Urinary bladder (tissue), 4 donors: ENCODE measurements around the gene OR7A5. TPM values are rescaled to one million over a fixed set of nuclear protein-coding genes. Genes with fewer than 3 reads are reported as not detected.

ENCODE experiments used
- DNase-seq: peaks from one replicate; pipeline ENCODE4 v3.0.0-alpha.2; 2015; ENCODE audit errors: extremely low spot score
- H3K27ac ChIP-seq: one replicate; pipeline ENCODE4 v1.5.1; 2013; ENCODE audit warnings: low read depth, mild to moderate bottlenecking, moderate library complexity
- H3K36me3 ChIP-seq: one replicate; pipeline ENCODE4 v1.6.1; 2013; ENCODE audit warnings: mild to moderate bottlenecking, moderate library complexity; ENCODE audit not compliant: insufficient read depth
- H3K4me1 ChIP-seq: one replicate; pipeline ENCODE4 v1.6.1; 2013; ENCODE audit warnings: mild to moderate bottlenecking, moderate library complexity; ENCODE audit not compliant: insufficient read depth
- H3K4me3 ChIP-seq: one replicate; pipeline ENCODE4 v1.5.1; 2013; ENCODE audit warnings: low read depth, low read length
- WGBS: extraction: QIAGEN DNeasy Blood & Tissue Kit; methylation state at CpG from one replicate; pipeline ENCODE4 v1.1.7; 2013; 5-methylcytosine and 5-hydroxymethylcytosine counted together
- polyA plus RNA-seq: library from polyadenylated mRNA; stranded (reverse); fragments of 200-250 nt; gene quantifications from one replicate; pipeline ENCODE4 v1.2.3, GENCODE V29; 2013
- total RNA-seq: library from RNA; depleted of rRNA; stranded (reverse); fragments of >200 nt; gene quantifications from one replicate; pipeline ENCODE4 v1.2.3, GENCODE V29; 2014
- donor health status: healthy with polysubstance abuse.
- donor health status: healthy.

The OR7A5 gene
- total RNA-seq (not detected), polyA plus RNA-seq (not detected)

DNA sequence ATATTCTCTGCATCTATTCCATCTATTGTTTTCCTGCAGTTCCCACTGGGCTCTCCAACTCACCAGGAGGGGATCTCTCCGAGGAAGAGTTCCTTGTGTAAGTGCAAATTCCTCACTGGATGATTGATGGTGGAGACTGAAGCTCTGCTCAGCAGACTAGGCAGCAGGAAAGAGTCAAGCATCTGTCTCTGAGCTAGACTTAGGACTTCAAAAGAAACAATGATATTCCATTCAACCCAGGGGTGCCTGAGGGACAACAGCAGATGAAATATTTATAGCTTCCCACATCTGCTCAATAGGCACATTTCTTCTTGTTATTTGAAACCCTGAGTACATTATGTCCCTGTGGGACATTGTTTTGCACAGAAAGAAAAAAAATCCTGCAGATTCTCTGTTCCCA is at the start of gene OR7A5, which contains the start of gene OR7C1:
Gene OR7A5 (minus strand): TSS at position 175 of the 400 bp plus-strand sequence. CDS start 6,944 bp downstream, outside the sequence.
Gene OR7C1 (minus strand): TSS at position 175 of the 400 bp plus-strand sequence. CDS start 35,049 bp downstream, outside the sequence.
- no peak within 1 kb of the TSS for H3K4me3 ChIP-seq
- H3K36me3 ChIP-seq = no peaks in the 10 kb centered on the region
- H3K4me1 ChIP-seq = no peaks in the 10 kb centered on the region
- DNase-seq = no peak
- WGBS = 8% methylated on average over 1 of the region's 1 CpG
- no peak within 1 kb of the TSS for H3K27ac ChIP-seq

DNA sequence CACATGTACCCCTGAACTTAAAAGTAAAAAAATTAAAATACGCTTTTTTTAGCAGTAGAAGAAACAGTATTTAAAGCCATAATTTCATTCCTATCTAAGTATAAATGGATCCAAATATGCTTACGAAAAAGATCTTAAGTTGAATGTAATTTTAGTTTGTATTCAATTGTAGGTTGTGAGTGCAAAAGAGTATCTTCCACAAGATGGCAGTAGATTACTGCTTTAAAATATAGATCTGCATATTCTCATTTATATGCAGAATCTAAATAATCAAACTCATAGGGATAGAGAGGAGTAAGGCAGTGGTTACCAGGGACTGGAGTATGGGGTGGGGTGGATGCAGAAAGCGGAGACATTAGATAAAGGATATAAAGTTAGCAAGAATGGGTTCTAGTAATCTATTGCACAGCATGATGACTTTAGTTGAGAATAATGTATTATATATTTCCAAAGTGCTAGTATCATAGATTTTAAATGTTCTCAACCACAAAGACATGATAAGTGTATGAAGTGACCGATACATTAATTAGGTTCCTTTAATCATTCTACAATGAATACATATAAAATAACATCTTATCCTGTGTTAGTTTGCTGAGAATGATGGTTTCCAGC is 36.7 kb upstream of the OR7A5 start:
- no peaks in the 10 kb centered on the region for H3K36me3 ChIP-seq
- H3K27ac ChIP-seq = no peak overlapping the region
- H3K4me3 ChIP-seq = no peak overlapping the region
- no peak for DNase-seq
- H3K4me1 ChIP-seq = no peaks in the 10 kb centered on the region
- 76% methylated on average over 4 of the region's 4 CpGs for WGBS

DNA sequence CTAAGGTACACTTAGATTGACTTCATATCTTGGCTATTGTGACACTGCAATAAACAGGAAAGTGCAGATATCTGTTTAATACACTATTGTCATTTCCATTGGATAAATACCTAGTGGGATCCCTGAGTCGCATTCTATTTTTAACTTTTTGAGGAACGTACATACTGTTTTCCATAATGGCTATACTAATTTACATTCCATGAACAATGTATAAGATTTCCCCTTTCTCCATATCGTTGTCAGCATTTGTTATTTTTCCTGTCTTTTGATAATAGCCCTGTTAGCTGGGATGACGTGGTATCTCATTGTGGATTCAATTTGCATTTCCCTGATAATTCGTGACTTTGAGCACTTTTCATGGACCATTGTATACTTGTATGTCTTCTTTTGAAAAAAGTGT is 33.5 kb upstream of the OR7A5 start:
- no peaks in the 10 kb centered on the region for H3K4me1 ChIP-seq
- H3K36me3 ChIP-seq = no peaks in the 10 kb centered on the region
- H3K27ac ChIP-seq = no peak overlapping the region
- no peak overlapping the region for H3K4me3 ChIP-seq
- WGBS = 75% methylated on average over 5 of the region's 5 CpGs
- DNase-seq = no peak

DNA sequence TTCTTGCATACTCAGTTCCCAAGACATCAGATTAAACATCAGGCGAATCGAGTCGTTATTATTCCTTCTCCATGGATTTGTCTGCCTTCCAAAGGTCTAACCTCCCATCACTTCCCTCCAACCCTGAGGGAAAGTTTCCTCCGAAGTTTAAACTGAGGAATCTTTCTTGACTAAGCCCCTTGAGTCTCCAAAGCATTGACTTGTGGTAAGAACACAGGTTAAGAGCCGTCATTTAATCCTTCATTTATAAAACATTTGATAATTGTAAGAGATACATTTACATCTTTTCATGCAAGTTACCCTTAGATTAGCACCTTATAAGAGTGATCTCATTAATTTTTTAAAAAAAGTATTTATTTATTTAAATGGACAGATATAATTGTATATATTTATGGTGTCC is 13.8 kb upstream of the OR7A5 start, which contains the start of gene OR7A10:
Gene OR7A10 (minus strand): TSS at position 101 of the 400 bp plus-strand sequence. CDS start 7,045 bp downstream, outside the sequence.
- Histone ChIP-seq H3K4me1 (no peaks in the 10 kb centered on the region), H3K27ac (no peak within 1 kb of the TSS), H3K36me3 (no peaks in the 10 kb centered on the region), H3K4me3 (no peak within 1 kb of the TSS)
- no peak for DNase-seq
- WGBS = 77% methylated on average over 5 of the region's 5 CpGs

DNA sequence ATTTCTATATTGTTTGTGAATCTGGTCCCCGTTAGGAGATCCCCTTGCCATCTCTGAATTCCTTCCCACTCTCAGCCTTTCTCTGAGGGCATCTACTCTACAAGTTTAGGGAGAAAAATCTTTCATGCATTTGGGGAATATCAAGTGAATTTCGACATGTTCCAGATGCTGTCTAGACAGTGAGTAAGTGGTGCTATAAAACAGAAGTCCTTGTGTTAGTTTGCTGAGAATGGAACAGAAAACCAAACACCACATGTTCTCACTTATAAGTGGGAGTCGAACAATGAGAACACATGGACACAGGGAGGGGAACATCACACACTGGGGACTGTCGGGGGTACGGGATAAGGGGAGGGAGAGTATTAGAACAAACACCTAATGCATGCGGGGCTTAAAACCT is 8.6 kb upstream of the OR7A5 start:
- no peak overlapping the region for H3K27ac ChIP-seq
- whole genome bisulfite sequencing = 27% methylated on average over 6 of the region's 6 CpGs
- no peak for DNase-seq
- H3K4me1 ChIP-seq = no peaks in the 10 kb centered on the region
- no peaks in the 10 kb centered on the region for H3K36me3 ChIP-seq
- no peak overlapping the region for H3K4me3 ChIP-seq

DNA sequence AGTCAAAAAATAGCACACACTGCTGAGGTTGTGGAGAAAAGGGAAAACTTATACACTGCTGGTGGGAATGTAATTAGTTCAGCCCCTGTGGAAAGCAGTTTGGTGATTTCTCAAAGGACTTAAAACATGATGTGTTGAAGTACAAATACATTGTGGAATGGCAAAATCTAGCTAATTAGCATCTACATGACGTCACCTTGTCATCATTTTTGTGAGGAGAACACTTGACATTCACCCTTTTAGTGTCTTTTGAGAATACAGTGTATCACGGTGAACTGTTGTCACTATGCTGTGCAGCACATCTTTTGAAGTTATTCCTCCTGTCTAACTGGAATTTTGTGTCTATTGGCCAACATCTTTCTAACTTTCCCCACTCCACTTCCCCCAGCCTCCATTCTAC is 8.2 kb upstream of the OR7A5 start:
- no peak for DNase-seq
- H3K4me3 ChIP-seq = no peak overlapping the region
- no peak overlapping the region for H3K27ac ChIP-seq
- WGBS = 38% methylated on average over 2 of the region's 2 CpGs
- no peaks in the 10 kb centered on the region for H3K4me1 ChIP-seq
- no peaks in the 10 kb centered on the region for H3K36me3 ChIP-seq

DNA sequence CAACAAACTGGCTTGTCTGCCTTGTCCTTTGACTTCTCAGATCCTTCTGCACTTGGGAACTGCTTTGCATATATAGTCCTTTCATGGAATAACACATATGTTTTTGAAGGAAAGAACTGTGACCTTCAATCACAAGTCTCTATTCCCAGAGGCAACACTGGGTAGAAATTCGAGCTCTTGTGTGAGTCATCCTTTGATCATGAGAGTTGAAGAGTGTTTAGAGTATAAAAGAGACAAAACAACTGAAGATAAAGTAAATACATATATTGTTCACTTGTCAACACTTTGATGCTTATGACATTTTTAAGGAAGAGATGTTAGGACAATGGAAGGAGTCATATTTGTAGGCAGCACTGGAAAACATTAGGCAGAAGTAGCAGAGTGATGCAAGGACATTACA is 5.2 kb upstream of the OR7A5 start:
- no peak overlapping the region for H3K27ac ChIP-seq
- 38% methylated on average over 1 of the region's 1 CpG for WGBS
- no peak overlapping the region for H3K4me3 ChIP-seq
- no peaks in the 10 kb centered on the region for H3K4me1 ChIP-seq
- no peaks in the 10 kb centered on the region for H3K36me3 ChIP-seq
- DNase-seq = no peak

DNA sequence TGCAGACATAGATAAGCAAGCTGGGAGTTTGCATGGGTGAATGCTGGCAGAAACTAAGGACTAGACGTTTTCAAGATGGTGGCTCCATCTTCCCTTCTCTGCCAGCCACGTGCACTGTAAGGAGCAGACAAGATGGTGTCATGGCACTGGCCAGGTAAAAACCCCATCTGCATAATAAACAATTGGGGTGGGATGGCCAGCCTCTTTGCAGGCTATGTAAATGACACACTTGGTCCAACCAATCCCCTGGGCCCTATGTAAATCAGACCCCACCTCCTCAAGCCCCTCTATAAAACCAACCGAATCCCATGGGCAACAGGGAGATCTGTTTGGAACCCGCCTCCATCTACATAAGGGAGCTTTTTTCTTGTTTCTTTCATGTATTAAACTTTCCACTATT is 2.4 kb upstream of the OR7A5 start:
- Histone ChIP-seq H3K27ac (no peak overlapping the region), H3K4me3 (no peak overlapping the region), H3K36me3 (no peaks in the 10 kb centered on the region), H3K4me1 (no peaks in the 10 kb centered on the region)
- WGBS = 55% methylated on average over 4 of the region's 4 CpGs
- no peak for DNase-seq

DNA sequence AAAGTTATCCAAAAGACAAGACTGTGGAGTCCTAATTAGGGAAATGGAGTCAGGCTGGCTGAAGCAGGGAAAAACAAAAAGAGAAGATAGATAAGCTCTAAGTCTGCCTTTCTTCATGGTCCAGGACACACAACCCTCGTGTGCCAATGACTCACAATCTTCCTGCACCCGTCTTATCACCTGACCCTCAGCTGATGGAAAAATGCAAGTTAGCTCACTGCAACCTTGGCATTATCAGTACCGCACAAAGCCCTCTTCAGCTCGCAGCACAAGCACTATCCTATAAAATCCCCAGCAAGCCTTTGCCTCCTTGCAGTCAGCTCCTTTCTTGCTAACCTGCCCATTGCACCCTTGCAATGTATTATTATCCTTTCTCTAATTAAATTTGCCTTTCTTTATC is 4.3 kb downstream of the OR7A5 start:
- no peak for DNase-seq
- Histone ChIP-seq H3K36me3 (no peaks in the 10 kb centered on the region), H3K4me3 (no peak overlapping the region), H3K27ac (no peak overlapping the region), H3K4me1 (no peaks in the 10 kb centered on the region)
- WGBS = 39% methylated on average over 4 of the region's 4 CpGs

DNA sequence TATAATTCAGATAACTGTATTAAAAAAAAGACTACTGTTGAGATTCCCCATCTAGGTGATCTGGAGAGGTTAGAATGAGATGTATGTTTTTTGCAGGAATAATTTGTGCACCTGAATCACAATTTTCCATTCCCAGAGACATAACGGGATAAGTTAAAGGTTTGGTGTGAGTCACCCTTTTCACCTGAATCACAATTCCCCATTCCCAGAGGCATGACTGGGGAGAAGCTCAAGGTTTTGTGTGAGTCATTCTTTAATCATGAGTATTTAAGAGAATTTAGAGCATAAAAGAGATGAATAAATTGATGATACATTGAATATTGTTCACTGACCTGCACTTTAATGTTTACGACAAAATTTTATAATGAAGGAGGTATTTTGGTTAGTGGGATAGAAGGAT is 9.0 kb downstream of the OR7A5 start:
- no peak overlapping the region for H3K27ac ChIP-seq
- H3K36me3 ChIP-seq = no peaks in the 10 kb centered on the region
- no peak overlapping the region for H3K4me3 ChIP-seq
- 93% methylated on average over 2 of the region's 2 CpGs for WGBS
- no peak for DNase-seq
- no peaks in the 10 kb centered on the region for H3K4me1 ChIP-seq

DNA sequence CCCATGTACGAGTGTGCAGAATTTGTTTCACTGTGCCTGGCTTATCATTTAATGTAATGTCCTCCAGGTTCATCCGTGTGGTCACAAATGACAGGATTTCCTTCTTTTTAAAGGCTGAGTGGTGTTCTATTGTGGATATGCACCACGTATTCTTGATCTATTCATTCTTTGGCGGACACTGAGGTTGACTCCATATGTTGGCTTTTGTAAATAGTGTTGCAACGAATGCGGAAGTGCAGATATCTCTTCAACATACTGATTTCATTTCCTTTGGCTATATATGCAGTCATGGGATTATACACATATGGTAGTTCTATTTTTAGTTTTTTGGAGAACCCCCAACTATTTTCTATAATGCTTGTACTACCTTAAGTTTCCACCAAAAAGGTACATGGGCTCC is 13.0 kb downstream of the OR7A5 start:
- DNase-seq = no peak
- no peaks in the 10 kb centered on the region for H3K4me1 ChIP-seq
- H3K36me3 ChIP-seq = no peaks in the 10 kb centered on the region
- no peak overlapping the region for H3K27ac ChIP-seq
- WGBS = 42% methylated on average over 6 of the region's 6 CpGs
- no peak overlapping the region for H3K4me3 ChIP-seq

DNA sequence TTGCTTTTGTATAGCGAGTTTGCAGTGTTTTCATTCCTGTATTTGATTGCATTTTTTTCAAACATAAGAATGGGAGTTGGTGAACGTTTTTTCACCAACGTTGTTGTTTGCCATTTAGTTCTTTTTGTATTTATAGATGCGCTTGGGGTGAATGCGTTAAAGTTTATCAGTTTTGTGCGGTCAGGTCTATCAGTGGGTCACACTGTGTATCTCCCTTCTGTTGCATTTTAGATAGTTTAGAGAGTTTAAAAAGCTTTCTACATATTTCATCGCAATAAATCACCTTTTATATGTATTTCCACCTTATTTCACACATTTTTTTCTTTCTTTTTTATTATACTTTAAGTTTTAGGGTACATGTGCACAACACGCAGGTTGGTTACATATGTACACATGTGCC is 16.4 kb downstream of the OR7A5 start:
- Histone ChIP-seq H3K4me1 (no peaks in the 10 kb centered on the region), H3K4me3 (no peak overlapping the region), H3K36me3 (no peaks in the 10 kb centered on the region), H3K27ac (no peak overlapping the region)
- no peak for DNase-seq
- WGBS = 78% methylated on average over 8 of the region's 8 CpGs

DNA sequence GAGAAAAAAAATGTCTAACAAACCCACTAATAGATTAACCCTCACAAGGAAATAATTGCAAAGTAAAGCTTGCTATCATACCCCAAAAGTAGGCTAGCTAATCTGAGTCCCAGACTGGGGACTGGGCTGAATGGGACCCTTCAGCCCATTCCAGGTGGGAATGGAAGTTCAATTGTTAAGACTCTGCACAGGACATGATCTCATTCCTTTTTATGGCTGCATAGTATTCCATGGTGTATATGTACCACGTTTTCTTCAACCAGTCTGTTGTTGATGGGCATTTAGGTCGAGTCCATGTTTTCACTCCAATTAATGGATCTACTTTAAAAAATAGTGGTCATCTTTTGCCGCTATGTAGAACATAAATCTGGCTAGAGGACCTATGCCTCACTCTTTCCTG is 17.9 kb downstream of the OR7A5 start:
- H3K36me3 ChIP-seq = no peaks in the 10 kb centered on the region
- 67% methylated on average over 3 of the region's 3 CpGs for WGBS
- no peaks in the 10 kb centered on the region for H3K4me1 ChIP-seq
- no peak overlapping the region for H3K27ac ChIP-seq
- H3K4me3 ChIP-seq = no peak overlapping the region
- DNase-seq = no peak

DNA sequence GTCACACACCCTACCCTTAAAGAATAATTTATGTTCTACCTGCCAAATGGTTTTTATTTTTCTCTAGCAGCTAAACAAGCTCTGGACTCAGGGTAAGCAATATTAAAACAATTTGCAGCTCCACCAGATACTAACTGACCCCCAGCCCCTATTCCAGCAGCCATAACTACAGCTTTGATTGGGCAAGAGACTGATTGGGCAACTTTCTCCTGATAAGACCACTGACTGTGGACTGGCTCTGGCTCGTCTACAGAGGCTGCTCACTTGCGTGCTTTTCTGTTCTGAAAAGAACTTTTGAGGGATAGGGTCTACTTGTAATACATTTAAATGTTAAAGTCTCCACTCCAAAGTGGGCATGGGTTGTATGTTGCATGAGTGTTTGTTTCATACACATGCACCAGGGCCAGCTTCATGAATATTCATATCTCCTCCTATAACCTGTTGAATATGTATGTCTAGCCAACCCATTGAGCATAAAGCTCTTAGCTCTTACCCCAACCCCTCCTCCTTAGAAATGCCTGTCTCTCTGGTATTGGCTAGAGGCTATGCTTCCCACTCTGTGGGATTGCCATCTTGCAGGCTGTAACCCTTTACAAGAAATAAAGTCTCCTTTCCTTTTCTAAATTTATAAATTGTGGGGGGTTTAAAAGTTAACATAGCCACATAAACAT is 19.9 kb downstream of the OR7A5 start:
- no peak for DNase-seq
- no peaks in the 10 kb centered on the region for H3K4me1 ChIP-seq
- H3K36me3 ChIP-seq = no peaks in the 10 kb centered on the region
- no peak overlapping the region for H3K4me3 ChIP-seq
- no peak overlapping the region for H3K27ac ChIP-seq
- WGBS = 65% methylated on average over 2 of the region's 2 CpGs
